ENCODE results near the gene KNDC1.
"Not testable (repeated sequence)": the region's sequence is repeated elsewhere in the genome, so short reads cannot be mapped to it uniquely, and the experiment has no call there.

Gene KNDC1

GRCh38 chr10:133169173-133169947, 9.3 kb downstream of the KNDC1 start:
- no peak overlapping the region for H3K4me3 ChIP-seq (ENCODE audit: low read depth, low read length)
- no peak for TF ChIP-seq CTCF (IDR thresholded peaks at IDR 0.05; ENCODE audit: low read depth, low read length, missing control alignments)
- DNase-seq (ENCODE audit: low read depth): no peak

- DNase-seq (ENCODE audit: low read depth): no peak
- no peak for TF ChIP-seq CTCF (IDR thresholded peaks at IDR 0.05; ENCODE audit: low read depth, low read length, missing control alignments)
- no peak overlapping the region for H3K4me3 ChIP-seq (ENCODE audit: low read depth, low read length)
These were observed 10.1 kb downstream of the KNDC1 start for GRCh38 chr10:133170092-133170491.

- no peak for DNase-seq (ENCODE audit: low read depth)
- no peak for TF ChIP-seq CTCF (IDR thresholded peaks at IDR 0.05; ENCODE audit: low read depth, low read length, missing control alignments)
These were observed 14.0 kb downstream of the KNDC1 start for GRCh38 chr10:133173860-133174640.

GRCh38 chr10:133174689-133175263, 14.8 kb downstream of the KNDC1 start:
- no peak for DNase-seq (ENCODE audit: low read depth)
- no peak overlapping the region for H3K4me3 ChIP-seq (ENCODE audit: low read depth, low read length)
- TF ChIP-seq CTCF (IDR thresholded peaks at IDR 0.05; ENCODE audit: low read depth, low read length, missing control alignments): no peak

More at GRCh38 chr10:133173860-133174640, 14.0 kb downstream of the KNDC1 start:
- H3K4me3 ChIP-seq (ENCODE audit: low read depth, low read length): no peak overlapping the region

- not testable (repeated sequence) for DNase-seq (ENCODE audit: low read depth); H3K4me3 ChIP-seq (ENCODE audit: low read depth, low read length)
These were observed 15.6 kb downstream of the KNDC1 start for GRCh38 chr10:133175624-133176023.

- TF ChIP-seq CTCF (IDR thresholded peaks at IDR 0.05; ENCODE audit: low read depth, low read length, missing control alignments): no peak
- H3K4me3 ChIP-seq (ENCODE audit: low read depth, low read length): no peak overlapping the region
- no peak for DNase-seq (ENCODE audit: low read depth)
These were observed 16.5 kb downstream of the KNDC1 start for GRCh38 chr10:133176546-133176945.

- no peak for DNase-seq (ENCODE audit: low read depth)
- H3K4me3 ChIP-seq (ENCODE audit: low read depth, low read length): no peak overlapping the region
- no peak for TF ChIP-seq CTCF (IDR thresholded peaks at IDR 0.05; ENCODE audit: low read depth, low read length, missing control alignments)
These were observed 17.6 kb downstream of the KNDC1 start for GRCh38 chr10:133177380-133178157.
